Stimulated activated CD4-positive, alpha-beta T cell treated with anti-CD3 and anti-CD28 coated beads, Interleukin-2, amount 100 ng/mL, for 48 hours (primary cell): ENCODE measurements around the gene SNX8.
"Not testable (repeated sequence)": the region's sequence is repeated elsewhere in the genome, so short reads cannot be mapped to it uniquely, and the experiment has no call there.

Experiments used
- DNase-seq, 2 donors: peaks; one replicate each; pipeline ENCODE4 v3.0.0-alpha.2; 2020

The SNX8 gene, protein sequence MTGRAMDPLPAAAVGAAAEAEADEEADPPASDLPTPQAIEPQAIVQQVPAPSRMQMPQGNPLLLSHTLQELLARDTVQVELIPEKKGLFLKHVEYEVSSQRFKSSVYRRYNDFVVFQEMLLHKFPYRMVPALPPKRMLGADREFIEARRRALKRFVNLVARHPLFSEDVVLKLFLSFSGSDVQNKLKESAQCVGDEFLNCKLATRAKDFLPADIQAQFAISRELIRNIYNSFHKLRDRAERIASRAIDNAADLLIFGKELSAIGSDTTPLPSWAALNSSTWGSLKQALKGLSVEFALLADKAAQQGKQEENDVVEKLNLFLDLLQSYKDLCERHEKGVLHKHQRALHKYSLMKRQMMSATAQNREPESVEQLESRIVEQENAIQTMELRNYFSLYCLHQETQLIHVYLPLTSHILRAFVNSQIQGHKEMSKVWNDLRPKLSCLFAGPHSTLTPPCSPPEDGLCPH

DNA sequence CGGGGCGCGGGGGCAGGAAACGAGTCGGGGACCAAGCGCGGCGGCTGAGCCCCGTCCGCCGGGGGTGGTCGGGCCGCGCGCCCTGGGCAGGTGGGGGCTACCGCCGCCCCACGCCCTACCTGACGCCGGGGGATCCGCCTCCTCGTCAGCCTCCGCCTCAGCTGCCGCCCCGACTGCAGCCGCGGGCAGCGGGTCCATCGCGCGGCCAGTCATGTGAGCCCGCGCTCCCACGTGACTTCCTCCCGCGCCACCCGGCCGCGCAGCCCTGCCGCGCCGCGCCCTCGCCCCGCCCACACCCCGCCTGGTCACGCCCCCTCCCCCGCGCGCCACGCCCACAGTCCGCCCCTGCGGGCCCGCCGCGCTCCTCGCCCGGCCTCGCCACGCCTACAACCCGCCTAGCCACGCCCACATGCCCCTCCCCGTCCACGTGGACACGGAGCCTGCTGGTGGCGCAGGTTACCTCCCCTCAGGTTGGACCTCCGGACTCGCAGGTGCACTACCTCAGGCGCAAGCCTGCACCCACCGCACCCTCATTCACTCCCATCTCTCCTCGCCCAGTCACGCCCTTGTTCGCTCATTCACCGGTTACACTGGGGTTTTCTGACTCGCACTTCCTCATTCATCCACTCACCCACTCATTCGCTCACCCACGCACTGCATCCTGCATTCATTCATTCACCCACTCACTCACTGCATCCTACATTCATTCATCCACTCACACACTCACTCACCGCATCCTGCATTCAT lies at the start of gene SNX8:
Gene SNX8 (minus strand): TSS at position 233 of the 747 bp plus-strand sequence. CDS start 20 bp downstream, at position 213.
- peak; percentile 95 to 99 for DNase-seq

DNA sequence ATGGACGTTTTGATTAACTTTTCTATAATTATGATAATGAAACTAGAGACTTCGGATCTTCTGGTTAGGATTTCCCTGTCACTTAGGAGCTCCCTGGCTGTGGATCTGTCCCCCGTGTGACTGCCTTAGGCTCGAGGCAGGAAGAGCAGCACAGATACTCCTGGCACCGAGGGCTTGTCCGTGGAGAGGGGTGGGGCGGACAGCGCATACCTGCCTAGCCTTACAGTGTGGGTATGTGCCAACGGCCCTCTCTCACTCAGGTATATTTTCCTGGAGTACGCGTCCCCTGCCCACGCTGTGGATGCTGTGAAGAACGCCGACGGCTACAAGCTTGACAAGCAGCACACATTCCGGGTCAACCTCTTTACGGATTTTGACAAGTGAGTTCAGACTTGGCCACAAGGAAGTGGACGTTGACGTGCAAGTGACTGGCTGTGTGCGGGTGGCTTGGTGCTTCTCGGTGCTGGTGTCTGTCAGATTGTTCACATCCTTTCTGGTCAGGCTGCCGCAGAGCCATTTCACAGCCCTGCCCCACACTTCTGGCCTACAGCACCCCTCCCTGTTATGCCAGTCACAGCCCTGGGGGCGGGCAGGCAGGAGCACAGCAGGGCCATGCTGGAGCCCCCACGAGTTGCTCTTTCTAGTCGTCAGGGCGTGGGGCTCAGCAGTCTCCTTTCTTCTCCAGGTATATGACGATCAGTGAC lies 48.3 kb upstream of the SNX8 start:
- no peak for DNase-seq

DNA sequence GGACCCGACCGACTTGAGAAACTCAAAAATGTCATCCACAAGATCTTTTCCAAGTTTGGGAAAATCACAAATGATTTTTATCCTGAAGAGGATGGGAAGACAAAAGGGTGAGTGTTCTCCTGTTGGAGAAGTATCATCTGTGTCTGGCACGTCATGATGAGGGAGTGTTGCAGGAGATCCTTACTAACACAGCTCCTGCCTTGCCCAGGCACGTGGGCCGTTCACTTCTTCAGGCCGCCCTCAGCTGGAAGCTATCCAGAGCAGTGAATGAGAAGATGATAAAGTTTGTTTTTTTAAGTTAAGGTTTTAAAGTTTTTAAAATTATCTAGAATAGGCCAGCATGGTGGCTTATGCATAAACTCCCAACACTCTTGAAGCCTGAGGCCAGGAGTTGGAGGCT lies 46.6 kb upstream of the SNX8 start:
- no peak for DNase-seq

DNA sequence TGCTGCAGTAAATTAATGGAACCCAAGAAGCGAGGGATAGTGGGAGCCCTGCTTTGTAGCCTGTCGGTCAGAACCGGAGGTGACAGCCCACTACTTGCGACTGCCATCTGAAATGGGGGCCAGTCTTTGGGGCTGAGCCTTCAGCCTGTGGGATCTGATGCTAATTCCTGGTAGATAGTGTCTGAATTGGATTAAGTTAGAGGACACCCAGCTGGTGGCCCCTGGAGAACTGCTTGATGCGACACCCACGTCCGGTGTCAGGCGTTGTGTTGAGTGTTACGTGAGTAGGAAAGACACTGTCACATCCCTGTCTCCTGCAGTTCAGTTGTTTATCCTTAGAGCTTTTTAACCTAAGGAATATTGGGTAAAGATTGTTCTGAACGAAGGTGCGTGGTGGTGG lies 45.4 kb upstream of the SNX8 start:
- DNase-seq: no peak

DNA sequence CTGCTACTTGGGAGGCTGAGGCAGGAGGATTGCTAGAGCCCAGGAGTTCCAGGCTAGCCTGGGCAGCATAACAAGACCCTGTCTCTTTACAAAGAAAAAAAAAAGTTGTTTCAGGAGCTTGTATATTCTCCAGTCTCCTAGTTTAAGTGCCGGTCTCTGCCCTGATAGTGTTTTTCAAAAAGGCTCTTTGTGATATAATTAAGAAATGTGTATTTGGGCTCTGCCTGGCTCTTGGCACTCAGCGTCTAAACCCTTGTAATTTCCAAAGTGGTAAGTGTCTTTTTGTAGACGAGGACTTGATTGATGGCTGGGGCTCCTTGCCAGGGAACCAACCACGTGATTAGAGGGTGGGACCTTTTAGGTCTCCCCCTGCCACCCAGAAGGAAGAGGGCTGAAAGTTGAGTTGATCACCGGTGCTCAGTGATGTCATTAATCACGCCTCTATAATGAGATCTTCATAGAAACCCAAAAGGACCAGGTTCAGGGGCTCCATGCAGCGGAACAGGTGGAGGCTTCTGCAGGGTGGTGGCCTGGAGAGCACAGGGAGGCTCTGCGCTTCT lies 44.8 kb upstream of the SNX8 start:
- no peak for DNase-seq

DNA sequence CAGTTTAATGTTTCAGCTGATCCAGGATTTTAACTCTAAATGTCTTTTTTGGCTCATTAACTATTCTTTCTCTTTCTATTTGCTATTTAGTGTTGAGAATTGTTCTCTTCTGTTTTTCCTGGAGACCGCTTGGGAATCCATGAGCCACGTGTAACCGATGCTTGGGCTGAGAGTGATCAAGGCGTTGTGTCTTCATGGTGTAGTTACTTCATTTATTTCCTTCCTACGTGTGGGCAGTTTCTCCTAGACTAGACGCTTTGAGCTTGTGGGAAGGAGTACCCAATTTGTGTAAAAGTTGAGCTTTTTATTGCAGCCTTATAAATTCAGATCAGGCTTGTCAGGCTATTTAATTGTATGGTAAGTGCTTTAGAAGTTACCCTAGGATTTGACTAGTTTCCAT lies 43.3 kb upstream of the SNX8 start:
- DNase-seq: no peak

DNA sequence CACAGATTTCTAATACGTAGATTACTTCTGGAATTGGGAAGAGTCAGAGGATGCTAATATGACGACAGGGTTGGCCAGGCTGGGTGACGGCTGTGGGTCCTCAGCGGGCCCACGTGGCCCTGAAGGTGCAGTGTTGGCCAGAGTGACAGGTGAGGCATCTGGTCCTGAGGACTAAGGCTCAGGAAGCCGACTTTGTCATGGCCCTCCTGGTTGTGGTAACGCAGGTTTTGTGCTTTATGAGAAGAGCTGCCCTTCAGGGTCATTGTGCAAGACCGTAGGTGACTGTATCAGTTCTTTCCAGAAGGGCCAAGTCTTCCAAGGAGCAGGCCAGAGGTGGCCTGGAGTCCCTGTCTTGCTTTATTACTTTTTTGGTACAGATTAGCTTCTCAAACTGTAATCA lies 42.9 kb upstream of the SNX8 start:
- no peak for DNase-seq

DNA sequence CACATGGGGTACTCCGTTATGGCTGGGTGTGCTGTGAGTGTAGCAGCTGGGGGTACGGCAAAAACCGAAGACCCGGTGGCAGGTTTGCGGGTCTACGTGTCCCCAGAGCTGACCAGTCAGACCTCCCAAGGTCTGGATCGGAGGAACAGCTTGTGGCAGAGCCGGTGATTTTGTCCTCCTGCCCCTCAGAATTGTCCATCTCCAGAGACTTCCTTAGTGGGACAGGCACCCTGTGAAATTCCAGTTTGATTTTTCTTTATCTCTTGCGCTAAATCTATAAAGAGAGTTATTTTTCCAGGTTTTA lies 41.4 kb upstream of the SNX8 start:
- DNase-seq: no peak

DNA sequence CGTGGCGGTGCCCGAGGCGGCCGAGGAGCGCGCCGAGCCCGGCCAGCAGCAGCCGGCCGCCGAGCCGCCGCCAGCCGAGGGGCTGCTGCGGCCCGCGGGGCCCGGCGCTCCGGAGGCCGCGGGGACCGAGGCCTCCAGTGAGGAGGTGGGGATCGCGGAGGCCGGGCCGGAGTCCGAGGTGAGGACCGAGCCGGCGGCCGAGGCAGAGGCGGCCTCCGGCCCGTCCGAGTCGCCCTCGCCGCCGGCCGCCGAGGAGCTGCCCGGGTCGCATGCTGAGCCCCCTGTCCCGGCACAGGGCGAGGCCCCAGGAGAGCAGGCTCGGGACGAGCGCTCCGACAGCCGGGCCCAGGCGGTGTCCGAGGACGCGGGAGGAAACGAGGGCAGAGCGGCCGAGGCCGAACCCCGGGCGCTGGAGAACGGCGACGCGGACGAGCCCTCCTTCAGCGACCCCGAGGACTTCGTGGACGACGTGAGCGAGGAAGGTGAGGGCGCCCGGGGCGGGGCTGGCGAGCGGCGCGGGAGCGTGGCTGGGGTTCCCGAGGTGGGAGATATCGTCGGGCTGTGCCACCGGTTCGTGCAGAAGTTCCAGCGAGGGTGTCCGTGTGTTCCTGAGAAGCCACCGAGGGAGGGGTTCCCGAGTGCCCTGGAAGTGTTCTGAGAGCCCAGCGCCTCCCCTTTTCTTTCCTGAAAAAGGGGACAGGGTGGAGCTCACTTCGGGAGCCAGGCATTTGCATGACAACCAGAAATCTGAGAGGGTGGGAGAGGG lies 40.9 kb upstream of the SNX8 start:
- DNase-seq: peak in 1 of 2 donors; percentile 13

DNA sequence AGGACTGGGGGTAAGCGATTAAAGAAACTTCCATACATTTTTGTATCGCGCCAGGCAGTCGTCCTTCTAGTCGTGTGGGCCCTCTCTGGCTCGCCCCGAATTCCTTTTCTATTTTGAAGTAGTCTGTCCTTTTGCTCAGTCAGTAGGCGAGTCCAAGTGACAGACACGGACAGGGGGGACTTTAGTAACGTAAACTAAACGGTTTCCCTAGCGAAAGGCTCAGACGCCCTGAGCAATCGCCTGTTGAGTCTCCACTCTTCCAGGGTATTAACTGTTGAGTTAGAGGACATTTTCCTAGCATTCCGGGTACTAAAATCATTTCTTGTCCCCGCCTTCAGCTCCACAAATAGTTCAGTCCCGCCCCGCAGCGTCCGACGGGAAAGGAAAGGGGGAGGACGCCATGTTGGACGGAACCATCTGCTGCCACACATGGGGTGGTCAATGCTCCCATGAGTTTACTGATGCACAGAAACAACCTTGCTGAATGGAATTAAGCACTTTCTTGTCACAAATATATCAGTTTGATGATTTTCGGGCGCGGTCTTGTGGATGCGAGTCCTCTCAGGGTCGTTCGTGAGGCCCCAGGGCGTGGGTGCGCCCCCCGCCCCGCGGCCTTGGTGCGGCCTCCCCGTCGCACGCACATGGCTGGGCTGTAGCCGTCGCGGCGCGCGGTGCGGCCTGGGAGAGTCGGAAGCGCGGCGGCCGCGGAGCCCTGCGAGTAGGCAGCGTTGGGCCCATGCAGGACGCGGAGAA lies 40.1 kb upstream of the SNX8 start, which contains the start of gene EIF3B:
Gene EIF3B (plus strand): TSS at position 642 of the 753 bp plus-strand sequence. CDS start 95 bp downstream, at position 737.
- peak; percentile 77 to 83 for DNase-seq

DNA sequence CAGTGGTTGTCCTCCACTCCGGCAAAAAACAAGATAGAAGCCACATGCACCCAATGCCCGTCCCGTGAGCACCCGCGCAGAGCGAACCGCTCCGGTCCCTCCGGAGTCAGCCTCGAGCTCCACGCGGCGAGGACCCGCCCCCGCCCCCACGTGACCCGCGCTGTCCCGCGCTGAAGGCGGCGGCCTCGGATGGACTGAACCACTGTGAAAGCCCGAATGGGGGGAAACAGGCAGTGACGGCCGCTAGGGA lies 39.6 kb upstream of the SNX8 start:
- DNase-seq: peak; percentile 86 to 91

DNA sequence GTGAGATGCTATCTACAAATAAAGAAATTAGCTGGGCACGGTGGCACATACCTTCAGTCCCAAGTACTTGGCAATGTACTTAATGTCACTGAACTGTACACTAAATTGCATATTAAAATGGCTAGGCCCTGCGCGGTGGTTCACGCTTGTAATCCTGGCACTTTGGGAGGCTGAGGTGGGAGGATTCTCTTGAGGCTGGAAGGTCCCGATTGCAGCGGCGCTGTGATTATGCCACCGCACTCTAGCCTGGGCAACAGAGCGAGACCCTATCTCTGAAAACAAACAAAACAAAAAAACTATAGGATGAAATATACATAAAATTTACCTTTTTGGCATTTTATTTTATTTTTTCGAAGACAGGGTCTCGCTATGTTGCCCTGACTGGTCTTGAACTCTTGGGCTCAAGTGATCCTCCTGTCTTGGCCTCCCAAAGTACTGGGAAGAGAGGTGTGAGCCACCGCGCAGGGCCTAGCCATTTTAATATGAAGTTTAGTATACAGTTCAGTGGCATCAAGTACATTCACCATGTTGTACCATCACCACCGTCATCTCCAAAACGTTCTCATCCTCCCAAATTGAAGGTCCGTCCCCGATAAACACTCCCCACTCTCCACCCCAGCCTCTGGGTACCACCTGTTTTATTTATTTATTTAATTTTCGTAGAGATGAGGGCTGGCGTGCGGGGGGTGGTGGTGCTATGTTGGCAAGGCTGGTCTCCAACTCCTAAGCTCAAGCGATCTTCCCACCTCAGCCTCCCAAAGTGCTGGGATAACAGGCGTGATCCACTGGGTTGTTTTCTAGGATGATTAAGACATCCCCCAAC lies 39.1 kb upstream of the SNX8 start:
- no peak for DNase-seq

DNA sequence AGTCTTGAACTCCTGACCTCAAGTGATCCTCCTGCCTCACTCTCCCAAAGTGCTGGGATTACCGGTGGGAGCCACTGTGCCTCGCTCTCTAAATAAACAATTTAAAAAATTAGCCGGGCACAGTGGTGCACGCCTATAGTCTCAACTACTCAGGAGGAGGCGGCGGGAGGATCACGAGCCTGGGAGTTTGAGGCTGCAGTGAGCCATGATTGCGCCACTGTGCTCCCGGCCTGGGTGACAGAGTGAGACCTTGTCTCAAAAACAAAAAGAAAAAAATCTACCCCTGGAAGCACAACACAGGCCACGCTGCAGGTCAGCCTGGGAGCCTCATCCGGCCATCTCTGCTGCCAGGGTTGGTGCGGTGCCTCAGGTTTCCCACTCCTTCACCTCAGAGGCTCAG lies 36.6 kb upstream of the SNX8 start:
- no peak for DNase-seq

DNA sequence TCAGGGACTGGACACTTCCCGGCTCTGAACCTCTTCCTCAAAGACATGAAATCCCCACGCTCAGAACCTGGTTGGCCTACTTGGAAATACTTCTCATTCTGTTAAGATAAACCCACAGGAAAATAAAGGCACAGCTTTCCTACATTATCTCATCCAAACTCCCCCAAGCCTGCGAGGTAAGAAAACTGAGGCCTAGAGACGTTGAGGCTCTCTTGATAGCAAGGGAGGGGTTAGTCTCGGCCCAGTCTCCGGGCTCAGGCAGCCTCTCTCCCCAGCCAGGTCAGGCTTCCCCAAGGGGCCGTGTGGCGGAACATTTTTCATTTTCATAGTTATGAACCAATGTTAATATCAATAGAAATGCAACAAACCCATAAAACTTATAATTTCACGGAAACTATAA lies 35.8 kb upstream of the SNX8 start:
- no peak for DNase-seq

DNA sequence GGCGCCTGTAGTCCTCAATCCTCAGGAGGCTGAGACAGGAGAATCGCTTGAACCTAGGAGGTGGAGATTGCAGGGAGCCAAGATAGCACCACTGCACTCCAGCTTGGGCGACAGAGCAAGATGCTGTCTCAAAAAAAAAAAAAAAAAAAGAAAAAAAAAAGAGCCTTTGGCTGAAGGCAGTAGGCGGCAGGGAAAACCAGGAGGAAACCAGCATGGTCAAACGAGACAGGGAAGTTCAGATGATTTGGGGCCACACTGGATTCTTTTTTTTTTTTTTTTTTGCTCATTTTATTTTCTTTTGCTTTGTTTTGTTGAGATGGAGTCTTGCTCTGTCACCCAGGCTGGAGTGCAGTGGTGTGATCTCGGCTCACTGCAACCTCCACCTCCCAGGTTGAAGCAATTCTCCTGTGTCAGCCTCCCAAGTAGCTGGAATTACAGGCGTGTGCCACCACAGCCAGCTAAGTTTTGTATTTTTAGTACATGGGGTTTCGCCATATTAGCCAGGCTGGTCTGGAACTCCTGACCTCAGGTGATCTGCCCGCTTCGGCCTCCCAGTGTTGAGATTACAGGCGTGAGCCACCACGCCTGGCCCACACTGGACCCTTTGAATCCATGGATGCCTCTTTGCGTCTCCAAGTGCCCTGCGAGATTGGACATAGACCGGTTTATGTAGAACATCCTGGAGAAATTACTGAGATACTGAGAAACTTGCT lies 33.3 kb upstream of the SNX8 start:
- not testable (repeated sequence) for DNase-seq

DNA sequence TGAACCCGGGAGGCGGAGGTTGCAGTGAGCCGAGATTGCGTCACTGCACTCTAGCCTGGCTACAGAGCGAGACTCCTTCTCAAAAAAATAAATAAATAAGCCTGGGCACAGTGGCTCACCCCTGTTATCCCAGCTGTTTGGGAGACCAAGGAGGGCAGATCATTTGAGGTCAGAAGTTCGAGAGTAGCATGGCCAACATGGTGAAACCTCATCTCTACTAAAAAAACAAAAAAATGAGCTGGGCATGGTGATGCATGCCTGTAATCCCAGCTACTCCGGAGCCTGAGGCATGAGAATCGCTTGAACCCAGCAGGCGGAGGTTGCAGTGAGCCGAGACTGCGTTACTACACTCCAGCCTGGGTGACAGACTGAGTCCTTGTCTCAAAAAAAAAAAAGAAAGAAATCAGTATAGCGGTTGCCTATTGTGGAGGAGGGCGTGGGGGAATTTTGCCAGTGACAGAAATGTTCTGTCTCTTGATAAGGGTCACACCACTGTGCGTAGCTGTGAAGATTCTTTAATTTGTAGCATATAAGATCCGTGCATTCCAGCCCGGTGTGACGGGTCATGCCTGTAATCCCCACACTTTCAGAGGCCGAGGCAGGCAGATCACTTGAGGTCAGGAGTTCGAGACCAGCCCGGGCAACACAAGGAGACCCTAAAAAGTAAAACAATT lies 22.5 kb upstream of the SNX8 start:
- no peak for DNase-seq

DNA sequence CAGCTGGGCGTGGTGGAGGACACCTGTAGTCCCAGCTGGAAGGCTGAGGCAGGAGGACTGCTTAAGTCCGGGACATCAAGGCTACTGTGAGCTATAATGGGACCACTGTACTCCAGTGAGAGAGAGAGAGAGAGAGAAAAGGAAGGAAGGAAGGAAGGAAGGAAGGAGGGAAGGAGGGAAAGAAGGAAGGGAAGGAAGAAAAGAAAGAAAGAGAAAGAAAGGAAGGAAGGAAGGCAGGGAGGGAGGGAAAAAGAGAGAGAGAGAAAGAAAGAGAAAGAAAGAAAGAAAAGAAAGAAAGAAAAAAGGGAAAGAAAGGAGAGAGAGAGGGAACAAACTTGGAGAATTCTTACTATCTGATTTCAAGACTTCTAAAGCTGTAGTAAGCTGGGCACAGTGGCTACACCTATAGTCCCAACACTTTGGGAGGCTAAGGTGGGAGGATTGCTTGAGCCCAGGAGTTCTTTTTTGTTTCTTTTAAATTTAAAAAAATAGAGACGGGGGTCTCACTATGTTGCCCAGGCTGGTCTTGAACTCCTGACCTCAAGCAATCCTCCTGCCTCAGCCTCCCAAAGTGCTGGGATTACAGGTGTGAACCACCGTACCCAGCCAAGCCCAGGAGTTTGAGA lies 18.5 kb upstream of the SNX8 start:
- DNase-seq: not testable (repeated sequence)

DNA sequence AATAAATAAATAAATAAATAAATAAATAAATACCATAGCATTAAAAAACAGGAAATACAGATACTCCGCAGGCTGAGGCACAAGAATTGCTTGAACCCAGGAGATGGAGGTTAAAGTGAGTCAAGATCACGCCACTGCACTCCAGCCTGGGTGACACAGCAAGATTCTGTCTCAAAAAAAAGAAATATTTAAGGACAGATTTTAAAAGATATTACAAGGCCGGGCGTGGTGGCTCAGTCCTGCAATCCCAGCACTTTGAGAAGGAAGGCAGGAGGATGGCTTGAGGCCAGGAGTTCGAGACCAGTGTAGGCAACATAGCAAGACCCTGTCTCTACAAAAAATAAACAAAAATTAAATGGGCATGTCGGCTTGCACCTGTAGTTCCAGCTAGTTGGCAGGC lies 17.5 kb upstream of the SNX8 start:
- DNase-seq: no peak

DNA sequence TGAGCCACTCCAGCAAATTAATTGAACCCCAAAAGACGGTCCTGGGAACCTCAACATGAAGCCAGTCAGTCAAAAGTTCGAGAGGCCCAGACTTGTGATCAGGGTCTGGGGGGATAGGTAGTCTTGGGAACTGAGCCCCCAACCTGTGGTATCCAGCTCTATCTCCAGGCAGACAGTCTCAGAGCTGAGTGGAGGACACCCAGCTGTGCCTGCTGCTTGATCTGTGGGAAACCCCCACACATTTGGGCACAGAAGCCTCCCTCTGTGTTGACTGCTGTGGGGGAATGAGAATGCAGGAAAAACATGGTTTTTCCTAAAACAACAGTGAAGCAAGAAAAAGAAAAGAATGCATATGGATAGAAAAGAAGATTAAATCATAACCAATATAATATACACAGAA lies 16.3 kb upstream of the SNX8 start:
- DNase-seq: no peak
